Measurements from ENCODE around the gene ALDOB. TPM values are rescaled to one million over a fixed set of nuclear protein-coding genes. Genes with fewer than 3 reads are reported as not detected.

The ALDOB gene
- total RNA-seq, 1 donor from 2014 or later: 0.08 TPM

DNA sequence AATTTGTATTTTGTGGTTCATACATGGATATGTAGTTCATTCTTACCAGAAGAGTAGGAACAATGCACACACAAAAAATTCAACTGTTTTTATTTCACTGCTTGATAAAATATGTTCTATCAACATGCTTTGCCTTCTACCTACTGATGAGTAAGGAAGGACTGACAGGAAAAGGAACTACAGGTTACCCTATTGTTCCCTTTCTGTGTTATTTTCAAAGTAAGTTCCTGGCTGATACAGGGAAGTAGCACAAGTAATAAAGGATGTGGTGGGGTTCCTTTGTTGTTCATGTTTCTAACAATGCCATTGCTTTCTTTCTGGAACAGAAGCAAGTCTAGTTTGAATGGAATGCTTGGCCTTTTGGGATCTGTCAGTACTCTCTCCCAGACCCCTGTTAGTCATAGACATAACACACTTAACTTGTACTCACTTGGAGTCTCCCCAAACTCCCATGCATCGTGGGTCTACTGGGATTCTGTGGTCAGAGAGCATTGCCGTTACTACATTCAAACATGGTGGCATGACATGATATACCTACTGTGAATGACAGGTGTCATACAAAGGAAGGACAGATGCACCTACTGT lies 20.2 kb upstream of the ALDOB start:
- ATAC-seq: no peak

DNA sequence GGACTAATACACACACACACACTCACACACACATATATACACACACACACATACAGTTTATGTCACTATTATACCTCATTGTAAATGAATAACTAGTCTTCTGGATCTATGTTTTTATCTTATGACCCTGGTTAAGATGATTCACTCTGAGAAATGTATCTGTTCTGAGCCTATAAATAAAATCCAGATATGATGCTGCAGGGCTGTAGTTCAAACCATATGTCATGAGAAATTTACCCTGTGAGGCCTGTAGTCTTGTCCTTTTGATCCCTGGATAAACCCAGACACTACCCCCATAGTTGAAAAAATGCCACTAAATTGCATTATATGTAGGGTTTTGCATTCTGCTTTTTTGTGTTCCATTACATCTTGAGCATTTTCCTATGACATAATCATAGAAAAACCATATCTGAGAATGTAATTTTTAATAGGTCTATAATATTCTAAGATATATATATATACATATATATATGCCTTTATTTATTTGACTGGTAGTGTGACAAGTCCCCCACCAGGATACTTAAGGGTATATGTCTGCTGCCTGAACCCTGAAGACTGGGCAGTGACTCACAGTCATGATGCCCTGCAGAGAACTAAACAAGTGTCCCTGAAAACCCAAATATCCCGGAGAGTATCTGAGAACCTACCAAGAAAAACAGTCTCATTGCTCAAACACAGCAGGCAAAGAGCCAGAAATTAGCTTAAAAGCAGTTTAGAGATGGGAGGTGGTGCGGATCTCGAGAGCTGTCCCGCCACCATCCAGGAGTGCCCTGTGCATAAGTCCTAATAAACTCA lies 18.4 kb upstream of the ALDOB start:
- no peak for ATAC-seq

DNA sequence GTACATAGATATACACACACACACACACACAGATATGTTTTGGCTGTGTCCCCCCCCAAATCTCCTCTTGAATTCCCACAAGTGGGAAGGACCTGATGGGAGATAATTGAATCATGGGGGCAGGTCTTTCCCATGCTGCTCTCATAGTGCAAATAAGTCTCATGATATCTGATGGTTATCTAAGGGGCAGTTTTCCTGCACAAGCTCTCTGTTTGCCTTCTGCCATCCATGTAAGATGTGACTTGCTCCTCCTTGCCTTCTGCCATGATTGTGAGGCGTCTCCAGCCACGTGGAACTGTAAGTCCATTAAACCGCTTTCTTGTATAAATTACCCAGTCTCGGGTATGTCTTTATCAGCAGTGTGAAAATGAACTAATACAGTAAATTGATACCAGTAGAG lies 15.9 kb upstream of the ALDOB start:
- no peak for ATAC-seq

DNA sequence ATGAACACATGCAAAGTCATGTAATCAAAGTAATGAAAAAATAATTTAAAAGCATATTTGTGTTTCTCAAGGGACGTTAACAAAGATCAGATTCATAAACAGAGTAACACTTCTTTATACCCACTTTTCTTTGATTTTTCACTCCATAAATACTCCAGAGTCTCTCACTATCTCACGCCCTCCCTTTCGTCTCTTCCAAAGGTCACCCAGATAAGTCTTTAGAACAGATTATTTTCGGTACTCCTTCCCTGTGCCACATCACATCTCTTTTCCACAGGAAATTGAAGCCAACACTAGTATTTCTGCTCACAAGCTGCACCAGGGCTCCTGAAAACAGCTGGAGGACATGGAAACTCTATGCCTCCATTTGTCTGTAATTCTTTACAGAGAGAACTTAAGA lies 15.4 kb upstream of the ALDOB start:
- no peak for ATAC-seq

DNA sequence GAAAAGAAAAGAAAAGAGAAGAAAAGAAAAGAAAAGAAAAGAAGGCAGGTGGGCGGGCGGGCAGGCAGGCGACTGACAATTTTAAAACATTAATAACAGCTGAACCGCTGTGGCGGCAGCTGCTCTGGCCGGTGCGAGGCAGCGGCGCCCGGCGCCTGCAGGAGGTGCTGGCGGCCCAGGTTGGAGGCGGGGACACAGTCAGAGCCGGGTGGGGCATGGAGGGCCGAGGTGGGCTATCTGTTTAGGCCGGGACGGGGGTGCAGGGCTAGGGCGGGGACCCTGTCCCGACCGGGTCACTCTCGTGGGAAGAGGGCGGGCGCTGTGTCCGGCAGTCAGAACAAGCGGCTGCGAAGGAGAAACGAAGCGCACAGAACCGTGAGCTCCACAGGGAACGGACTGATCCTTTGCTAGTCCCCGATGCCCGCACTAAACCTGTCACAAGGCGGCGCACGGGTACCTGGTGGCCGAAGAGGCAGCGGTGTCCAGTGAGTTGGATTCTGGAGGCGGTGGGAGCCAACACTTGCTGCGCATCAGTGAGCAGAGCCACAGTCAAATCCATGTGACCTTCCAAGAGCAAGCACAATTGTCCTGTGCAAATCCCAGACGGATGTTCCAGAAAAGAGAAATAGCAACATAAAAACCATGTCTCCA lies 13.6 kb upstream of the ALDOB start:
- peak; percentile 88 for ATAC-seq

DNA sequence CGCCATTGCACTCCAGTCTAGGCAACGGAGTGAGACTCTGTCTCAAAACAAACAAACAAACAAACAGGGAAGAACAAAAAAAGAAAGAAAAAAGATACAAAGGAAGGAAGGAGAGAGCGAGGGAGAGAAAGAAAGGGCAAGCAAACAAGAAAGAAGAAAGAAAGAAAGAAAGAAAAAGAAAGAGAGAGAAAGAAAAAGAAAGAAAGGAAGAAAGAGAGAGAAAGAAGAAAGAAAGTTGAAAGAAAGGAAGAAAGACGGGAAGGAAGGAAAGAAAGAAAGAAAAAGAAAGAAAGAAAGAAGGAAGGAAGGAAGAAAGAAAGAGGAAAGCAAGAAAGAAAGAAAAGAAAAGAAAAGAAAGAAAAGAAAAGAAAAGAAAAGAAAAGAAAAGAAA lies 13.1 kb upstream of the ALDOB start:
- no peak for ATAC-seq

DNA sequence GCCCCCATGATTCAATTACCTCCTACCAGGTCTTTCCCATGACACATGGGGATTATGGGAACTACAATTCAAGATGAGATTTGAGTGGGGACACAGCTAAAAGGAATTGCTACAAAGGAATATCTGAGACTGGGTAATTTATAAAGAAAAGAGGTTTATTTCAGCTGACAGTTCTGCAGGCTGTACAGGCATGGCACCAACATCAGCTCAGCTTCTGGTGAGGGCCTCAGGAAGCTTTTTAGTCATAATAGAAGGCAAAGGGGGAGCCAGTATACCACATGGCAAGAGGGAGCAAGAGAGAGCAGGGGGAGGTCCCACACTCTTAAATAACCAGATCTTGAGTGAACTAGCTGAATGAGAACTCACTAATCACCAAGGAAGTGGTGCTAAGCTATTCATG lies 11.2 kb upstream of the ALDOB start:
- no peak for ATAC-seq

DNA sequence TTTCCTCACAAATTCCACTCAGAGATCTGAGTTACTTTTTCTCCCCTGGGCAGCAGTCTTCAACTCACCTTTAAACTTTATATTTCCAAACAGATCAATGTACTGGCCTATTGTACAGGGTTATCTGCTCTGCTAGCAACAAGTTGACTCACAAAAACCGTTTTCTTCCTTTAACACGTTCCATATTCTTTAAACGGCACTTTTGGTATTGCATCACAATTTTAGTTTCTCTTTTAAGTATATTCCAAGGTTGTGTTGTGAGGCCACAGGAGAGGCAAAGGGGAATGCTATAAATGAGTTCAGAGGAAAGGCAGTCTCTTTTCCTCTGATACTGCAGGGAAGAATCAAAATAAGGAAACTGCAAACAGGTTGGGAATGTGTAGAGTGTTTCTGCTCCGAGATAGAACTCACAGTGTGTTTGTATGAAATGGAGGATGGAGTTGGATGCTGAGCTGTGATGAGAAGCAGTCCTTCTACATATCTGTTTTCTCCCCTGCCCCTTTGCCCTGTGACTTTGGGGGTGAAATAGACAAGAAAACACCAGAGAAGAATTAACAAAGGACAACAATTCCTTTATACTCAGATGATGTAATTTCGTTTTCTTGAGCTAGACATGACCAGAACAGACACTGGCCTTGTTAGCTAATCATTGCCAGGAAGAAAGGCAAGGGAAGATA lies 9.9 kb upstream of the ALDOB start:
- no peak for ATAC-seq

DNA sequence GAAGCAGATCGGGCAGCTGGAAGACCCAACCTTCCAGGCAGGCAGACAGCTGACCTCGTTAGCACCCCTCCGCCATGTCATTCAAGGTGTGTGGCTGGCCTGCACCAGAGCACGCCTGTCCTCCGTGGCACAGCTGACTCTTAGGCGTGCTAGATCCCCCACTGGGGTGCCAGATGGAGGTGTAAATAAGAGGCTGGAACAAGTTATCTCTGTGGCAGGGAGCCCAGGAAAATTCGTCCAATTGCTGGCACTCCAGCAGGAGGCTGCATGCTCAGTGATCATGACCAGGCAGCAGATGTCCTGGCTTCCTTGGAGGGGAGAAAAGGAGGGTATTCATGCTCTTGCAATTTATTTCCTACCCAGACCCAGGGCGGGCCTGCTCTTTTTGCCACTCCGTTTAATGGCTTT lies 7.8 kb upstream of the ALDOB start:
- ATAC-seq: no peak

DNA sequence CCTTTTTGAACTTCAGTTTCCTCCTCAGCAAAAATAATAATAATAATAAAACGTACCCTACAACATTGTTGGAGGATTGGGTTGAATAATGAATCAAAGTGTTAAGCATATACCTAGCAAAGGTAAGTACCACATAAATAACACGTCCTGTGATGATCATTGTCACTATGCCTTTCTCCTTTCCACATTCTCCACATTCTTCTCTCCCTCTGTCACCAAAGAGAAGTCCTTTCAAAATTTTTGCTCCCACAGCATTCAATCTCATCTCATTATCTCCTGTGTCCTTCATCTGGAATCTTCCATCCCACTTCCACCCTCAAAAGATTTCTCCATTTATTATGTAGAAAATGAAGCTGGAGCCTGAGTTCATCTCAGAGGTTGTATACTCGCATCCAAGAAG lies 7.2 kb upstream of the ALDOB start:
- ATAC-seq: no peak

DNA sequence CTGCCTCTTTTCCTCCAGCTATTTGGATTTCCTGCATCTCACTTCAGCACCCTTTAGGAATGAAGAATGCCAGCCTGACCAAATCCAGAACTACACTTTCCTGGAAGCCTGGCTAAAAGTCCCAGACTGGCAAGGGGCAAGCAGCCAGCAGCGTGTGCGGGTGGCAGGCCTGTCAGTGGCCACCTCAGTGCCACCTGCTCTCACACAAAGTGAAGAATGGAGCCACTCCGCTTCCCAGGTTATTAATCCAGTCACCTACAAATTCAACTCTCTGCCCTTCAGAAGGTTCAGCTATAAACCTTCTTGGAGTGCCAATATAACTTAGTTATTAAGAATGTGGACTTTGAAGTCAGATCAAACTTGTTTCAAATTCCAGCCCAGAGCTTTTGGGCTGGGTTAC lies 6.7 kb upstream of the ALDOB start:
- ATAC-seq: no peak

DNA sequence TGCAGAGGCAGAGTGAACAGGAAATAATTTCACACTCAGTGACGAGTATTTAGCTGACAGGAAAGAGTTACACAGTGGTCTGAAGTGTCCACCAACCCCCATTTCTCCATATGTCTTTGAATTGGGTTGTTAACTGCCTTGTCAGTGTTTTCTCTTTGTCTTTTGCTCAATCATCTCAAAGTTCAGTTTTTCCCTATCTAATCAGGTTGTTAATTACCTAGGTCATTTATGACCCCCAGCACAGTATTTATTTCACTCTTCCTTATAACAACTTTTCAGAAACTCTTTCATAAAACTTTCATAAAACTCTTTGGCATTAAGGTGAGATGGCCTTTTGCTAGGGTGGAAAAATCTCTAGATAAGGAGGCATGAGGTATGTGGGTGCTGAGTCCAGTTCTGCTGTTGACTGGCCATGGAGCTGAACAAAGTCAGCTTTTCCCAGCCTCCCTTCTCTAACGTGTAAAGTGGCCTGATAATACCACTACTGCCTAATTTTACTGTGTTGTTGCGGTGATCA lies 5.2 kb upstream of the ALDOB start:
- ATAC-seq: no peak

DNA sequence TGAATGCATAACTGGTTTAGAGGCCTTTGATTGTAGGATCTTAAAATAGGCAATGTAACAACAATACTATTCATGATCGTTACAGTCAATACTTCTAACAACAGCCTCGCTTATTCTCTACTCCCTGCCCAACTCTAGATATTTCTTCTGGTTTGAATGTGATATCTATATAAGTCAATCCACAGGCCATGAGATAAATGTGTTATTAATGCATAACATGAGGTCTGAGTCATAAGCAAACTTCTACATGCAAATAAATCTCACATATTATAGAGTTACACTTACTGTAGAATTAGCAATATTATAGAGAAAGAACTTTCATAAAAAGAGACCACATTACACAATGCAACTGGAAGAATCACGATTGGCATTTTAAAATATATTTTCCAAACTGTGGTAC lies 2.9 kb upstream of the ALDOB start:
- no peak for ATAC-seq

DNA sequence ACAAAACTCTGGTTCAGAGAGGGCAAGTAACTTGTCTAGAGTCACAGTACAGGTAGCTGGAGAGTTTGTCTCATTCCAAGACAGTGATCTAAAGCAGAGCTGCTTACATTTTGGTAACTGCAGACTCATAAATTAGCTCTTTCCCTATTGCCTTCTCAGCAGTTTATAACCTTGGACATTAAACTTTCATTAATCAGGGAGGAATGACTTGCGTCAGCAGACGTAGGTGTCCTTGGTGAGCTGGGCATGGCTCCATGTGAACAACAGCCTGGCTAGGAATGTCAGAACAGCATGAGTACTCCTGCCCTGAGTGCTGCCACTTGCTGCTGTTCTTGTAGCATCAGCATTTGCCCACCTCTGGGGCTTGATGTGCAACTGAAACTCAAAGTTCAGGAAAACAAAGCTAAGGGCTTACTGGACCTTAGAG lies 2.2 kb upstream of the ALDOB start:
- ATAC-seq: no peak

DNA sequence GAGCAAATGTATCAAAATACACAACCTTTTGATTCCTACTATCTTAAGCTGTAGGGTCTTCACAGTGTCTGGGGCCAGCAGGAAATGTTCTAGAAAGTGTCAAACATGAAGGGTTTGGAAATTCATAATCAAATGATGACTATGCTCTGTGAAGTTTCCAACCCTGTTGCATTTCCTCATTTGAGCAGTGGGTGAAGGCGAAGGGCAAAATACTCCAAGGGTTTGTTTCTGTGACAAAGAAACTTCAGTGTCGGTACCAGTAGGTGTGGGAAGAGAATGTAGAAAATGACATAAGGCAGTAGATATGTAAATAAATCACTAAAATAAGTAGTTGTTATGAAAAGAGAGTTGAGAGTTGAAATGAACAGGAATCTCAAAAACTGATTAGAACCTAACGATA lies 576 bp downstream of the ALDOB start:
- no peak for ATAC-seq

DNA sequence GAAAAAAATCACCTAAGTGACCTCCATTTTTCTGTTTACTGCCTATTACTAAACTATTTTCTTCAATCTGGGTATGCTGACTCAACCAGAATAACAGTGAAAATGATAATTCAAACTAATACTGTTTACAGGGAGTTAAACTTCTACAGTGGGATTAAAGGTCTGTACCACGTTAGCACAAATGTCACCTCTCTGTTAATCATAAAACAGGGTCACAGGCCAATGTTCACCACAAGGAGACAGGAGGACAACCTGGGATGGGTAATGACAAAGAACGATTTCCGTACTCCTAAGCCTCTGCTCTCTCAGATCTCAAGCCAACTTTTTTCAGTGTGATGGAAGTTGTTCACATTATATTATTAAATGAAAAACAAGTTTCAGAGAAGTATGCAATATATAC lies 2.3 kb downstream of the ALDOB start:
- ATAC-seq: no peak

DNA sequence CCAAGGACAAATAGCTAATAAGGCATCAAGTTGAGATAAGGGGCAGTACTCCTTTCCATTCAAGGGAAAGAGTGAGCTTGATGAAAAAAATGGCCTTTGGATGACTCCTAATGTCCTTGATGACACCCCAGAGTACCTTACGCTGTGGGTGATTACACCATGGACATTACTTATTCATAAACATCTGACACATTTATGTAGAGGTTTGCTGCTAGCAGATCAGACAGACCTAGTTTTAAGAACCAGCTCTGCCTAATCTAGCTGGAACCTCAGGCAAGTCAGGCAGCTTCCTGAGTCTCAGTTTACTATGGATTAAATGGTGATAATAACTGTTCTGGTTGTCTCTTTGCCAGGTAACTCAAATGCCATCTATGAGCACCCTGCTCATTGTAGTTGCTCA lies 2.8 kb downstream of the ALDOB start:
- ATAC-seq: no peak

DNA sequence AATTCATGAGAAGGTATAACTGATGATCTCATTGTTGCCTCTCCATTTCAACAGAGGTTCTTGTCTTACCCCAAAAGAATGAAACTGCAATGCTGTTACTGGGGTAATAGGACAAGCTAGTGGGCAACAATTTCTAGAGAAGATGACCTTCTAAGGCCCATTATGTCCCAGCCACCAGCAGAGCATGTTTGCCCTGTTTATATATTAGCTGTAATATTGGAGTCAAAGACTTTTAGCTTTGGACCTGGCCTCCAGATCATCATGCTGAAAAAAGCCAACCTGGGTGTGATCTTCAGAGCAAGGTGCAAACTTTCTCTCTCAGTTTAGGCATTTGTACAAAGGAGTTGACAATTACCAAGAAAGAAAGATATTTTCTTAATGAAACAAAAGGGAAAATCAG lies 3.4 kb downstream of the ALDOB start:
- ATAC-seq: no peak

DNA sequence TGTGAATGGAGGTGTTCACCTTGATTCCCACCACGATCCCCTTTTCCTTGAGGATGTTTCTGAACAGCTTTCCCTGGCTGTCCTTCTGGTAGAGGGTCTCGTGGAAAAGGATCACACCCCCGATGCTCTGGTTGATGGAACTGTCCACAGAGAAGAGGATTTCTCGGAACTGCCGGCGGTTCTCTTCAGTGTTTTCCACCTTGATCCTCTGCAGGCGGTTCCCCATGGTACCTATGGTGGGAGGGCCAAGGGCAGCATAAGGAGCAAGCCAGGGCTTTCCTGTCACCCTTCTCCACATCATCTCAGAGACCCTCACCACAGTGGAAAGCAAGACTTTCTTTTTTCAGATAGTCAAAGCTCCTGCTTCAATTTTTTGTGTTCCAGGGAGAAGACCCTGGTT lies 5.8 kb downstream of the ALDOB start:
- ATAC-seq: no peak

DNA sequence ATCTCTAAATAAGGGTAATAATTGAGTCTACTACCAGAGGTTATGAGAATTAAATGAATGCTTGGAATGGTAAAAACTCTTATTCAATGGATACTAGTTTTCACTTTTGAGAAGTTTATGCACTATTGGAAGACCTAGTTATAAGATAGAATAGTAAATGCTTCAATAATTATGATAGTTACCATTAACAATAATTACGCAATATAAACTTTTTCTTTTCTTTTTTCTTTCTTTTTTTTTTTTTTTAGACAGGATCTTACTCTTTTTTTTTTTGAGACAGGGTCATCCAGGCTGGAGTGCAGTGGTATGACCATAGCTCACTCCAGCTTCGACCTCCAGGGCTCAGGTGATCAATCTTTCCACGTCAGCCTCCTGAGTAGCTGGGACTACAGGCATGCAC lies 6.7 kb downstream of the ALDOB start:
- no peak for ATAC-seq

DNA sequence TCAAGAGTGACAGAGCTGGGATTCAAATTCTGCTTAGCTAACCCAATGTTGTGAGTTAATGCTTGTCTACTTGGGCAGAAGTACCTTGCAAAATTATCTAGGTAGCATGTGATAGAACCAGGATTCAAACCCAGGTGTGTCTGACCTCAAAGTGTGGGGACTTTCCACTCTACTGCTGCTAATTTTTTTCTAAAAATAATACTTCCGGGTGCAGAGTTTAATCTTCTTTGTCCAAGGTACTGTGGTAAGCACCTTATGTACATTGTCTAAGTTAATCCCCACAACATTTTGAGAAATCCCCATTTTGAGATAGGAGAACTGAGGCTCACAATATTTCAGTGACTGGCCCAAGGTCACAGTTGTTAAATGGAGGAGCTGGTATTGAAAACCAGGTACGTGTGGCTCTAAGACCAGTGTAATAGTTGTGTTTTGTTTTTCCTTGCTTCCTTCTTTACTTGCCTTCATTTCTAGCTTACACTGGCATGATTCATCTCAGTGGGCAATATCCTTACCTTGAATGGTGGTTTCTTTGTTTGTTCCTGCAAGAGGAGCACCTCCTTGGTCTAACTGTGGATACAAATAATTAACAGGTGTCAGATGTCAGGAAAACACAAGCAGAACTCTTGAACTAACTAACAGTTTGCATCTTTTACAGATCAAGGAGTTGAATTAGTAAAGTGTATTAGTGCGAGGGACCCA lies 7.5 kb downstream of the ALDOB start:
- peak; percentile 32 for ATAC-seq

DNA sequence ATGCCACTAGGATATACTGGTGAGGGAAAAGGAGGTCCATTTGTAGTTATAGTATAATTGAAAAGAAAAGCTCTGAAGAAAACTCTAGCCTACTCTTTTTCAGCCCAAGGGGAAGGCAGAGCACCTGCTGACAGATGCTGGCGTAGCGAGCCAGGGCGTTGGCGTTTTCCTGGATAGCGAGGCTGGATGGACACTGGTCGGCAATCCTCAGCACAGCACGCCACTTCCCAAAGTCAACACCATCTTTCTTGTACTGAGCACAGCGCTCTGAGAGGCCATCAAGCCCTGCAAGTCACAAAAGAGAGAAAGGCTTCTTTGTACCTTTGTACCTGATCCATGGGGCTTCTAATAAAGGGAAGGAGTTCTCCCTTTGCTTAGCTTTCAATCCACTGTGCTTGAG lies 8.2 kb downstream of the ALDOB start:
- ATAC-seq: no peak

DNA sequence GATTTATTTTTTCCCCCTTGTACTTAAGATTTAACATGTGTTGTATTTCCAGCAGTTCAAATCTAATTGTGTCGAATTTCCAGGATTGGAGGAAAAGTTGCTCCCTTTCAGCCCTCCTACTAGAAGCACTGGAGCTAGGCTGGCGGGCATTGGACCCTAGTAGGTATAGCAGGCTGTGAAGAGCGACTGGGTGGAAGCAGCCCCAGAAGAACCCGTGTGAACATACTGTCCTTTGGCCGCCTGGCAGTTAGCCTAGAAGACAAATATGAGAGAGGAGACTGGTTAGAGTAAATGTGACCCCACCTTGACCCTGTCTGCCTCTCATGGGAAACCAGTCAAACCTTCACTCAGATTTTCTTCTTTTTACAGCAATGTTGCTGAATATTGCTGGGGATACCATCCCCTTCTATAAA lies 13.9 kb downstream of the ALDOB start:
- ATAC-seq: no peak

Data from esophagus mucosa (tissue), 1 donor.